ENCODE results near the gene PIP5K1C.

Gene PIP5K1C

DNA sequence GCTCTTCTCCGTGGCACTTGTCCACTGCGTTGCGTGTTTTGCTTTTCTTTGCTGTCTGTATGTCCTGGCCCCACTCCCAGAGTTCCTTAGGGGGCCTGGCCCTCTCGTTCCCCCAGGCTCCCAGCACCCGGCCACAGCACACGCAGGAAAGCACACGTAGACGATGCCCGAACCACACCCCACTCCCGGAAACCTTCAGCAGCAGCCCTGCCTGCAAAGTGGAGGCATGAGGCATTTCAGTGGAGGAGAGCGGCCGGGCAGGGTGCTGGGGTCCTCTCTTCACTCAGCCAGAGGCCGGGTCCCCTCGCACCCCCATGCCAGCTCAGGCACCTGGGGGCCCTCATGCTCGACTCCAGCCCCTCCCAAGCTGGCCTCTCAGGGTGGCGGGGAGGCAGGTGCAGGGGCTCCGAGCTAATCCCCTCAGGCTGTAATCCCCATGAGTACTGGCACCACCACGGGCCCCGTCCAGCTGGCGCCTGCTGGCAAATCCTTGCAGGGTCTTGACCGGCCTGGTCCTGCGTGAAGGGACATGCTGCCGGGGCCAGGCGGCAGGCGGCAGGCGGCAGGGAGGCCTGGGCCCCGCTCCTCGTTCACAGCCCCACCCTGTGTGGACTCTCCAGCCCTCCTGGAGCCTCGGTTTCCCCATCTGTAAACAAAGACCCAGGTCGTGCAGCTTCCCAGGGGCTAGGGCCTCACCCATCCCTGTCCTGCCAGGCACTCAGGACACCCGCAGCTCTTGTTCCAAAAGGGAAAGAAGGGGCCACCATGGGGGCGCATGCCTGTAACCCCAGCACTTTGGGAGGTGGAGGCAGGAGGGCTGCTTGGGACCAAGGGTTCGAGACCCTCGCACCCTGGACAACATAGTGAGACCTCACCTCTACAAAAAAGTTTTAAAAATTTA lies 7.0 kb downstream of the PIP5K1C start:
- DNase-seq, result no peak

- no peak for DNase-seq
Observed at GRCh38 chr19:3692141-3693024, 7.9 kb downstream of the PIP5K1C start.

DNA sequence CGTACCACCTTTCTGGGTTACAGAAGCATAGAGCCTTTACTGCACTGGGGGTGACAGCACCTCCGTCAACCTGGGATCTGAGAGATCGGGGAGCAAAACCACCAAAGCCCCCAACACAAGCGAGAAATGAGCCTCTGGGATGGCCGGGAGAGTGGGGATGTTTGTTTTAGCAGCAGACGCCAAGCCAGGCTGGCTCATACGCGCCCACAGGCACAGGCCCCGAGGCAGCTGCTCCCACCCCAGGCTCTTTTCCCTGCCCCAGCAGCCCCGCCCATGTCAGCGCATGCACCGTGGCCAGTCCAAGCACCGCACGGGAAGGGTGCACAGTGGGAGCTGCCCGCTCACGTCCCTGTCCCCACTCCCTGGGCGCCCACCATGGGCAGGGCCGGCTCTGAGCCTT lies 8.5 kb downstream of the PIP5K1C start:
- no peak for DNase-seq

DNA sequence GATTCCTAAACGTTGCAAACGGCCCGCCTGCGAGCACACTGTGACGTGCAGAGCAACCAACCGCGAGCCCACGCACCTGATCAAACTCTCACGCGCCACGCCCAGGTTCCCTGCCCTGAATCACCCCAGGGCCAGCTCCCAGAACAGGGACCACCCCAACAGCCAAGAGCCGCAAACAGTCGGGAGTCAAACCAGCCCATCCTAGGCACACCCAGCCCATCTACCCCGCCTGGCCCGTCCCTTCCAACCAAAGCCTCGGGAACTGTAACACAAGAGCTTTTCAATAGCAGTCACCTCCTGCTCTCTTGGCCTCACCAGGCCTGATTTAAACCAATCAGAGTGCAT lies 8.9 kb downstream of the PIP5K1C start:
- DNase-seq, result no peak

DNA sequence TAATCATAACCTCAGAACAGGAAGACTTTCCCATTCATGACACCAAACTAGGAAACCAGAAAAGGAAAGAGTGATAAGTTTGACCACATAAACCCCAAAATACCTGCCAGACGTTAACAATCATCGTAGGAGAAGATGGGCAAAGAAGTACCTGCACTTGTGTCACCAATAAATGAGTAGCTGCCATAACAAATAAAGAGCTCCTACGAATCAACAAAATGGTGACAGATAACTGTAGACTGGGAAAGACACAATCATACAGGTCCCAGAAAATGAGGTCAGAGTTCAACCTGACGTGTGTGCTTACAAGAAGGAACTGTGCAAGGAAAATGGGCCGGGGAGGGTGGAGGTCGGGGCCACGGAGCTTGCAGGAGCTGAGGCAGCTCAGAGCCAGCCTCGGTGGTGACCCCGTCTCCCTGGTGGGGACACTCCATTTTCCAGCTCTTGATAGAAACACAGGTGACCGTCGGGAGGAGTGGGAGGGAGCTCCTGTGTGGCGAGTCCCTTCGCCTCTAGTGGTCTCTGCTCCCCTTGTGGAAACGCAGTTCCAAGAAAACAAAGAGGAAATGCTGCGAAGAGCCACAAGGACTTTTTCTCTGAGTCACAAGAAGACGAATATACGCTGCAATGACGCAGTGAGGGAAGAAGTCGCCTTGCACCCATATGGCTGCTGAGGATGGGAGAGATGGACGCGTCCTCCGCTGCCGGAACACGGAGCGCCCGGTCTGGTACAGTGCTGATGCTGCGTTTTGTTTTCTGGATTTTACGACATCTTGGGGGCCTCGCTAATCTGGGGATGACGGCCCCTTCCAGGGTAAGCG lies 9.5 kb downstream of the PIP5K1C start:
- DNase-seq, result no peak

- DNase-seq, result no peak
Observed at GRCh38 chr19:3687774-3688706, 12.2 kb downstream of the PIP5K1C start.

DNA sequence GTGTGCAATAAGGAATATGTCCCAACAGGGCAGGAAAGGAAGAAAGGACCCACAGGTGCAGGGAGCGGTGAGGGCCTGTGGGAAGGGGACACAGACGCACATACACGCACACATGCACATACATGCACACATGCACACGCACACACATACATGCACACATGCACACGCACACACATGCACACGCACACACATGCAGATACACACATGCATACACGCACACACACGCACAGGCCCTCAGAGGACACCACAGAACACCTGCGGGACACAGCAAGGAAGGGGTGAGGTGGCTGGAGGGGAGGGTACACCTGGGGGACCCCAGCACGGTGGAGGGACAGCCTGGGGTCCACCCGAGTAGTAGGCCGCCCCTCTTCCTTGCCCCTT lies 12.9 kb downstream of the PIP5K1C start:
- DNase-seq, result no peak

GRCh38 chr19:3684817-3685410 lies 15.4 kb downstream of the PIP5K1C start:
- DNase-seq, result no peak

GRCh38 chr19:3684054-3684816 lies 16.0 kb downstream of the PIP5K1C start:
- peak; percentile 52 for DNase-seq

DNA sequence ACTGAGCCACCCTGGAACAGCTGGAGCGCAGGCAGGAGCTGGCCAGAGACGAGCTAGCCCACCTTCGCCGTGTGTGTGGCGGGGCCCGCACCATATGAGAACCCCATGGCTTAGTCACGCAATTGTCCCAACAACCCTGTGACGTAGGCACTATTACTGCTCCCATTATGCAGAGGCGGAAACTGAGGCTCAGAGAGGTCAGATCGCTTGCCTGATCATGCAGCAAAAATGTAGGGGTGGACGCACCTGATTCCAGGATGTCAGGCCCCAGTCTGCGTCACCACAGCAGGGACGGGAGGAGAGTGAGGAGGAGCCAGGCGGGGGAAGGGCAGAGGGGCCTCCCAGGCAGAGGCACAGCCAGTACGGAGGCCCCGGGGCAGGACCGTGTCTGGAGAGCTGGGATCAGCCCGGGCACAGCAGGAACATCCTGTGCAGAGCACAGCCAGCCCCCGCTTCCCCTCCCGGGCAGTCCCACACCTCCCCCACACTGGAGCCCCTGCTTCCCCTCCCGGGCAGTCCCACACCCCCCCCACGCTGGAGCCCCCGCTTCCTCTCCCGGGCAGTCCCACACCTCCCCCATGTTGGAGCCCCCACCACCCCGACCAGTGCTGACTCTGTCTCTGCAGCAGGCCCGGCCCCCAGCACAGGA lies 16.7 kb downstream of the PIP5K1C start:
- peak; percentile 57 for DNase-seq

DNA sequence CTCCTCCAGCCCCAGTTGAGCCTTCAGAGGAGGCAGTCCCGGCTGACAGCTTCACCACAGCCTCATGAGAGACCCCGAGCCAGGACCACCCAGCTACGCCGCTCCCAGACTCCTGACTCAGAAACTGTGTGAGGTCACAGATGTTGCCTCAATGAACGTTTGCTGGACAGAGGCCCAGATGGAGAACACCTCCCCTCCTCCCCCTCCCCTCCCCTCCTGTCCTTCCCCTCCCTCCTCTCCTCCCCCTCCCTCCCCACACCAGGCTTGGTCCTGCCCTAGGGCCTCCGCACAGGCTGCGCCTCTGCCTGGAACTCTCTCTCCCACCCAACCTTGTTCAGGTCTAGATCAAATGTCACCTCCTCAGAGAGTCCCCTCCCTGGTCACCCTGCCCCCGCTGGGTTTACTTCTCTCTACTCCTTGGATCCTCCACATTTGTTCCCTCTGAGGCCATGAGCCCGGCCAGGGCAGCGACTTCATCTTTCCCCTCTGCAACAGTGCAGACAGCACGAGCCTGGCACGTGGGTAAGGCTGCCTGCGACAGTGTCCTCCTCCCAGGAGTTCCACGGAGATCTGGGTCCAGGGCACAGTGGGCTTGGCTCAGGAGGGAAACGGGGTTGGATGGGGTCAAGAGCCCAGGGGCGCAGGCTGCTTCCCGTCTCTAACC lies 17.4 kb downstream of the PIP5K1C start:
- peak; percentile 56 for DNase-seq

DNA sequence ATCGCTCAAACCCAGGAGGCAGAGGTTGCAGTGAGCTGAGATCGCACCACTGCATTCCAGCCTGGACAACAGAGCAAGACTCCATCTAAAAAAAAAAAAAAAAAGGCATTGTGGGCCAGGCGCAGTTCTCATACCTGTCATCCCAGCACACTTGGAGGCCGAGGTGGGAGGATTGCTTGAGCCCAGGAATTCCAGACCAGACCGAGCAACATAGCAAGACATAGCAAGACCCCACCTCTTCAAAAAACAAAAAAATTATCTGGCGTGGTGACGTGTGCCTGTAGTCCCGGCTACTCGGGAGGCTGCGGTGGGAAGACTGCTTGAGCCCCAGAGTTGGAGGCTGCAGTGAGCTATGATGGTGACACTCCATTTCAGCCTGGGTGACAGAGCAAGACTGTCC lies 18.0 kb downstream of the PIP5K1C start:
- no peak for DNase-seq

DNA sequence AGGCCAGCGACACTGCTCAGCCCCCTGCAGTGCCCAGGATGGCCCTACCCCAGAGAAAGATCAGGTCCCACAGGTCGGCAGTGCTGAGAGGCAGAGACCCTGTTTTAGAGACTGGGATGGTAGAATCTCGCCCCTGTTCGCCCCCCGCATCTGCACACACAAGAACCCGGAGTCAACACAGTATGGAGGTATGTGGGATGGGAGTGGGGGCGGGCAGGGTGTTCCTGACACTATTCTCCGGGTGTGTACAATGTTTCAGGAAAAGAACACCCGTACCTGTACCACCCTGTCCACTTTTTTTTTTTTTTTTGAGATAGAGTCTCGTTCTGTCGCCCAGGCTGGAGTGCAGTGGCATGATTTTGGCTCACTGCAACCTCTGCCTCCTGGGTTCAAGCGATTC lies 19.3 kb downstream of the PIP5K1C start:
- no peak for DNase-seq

GRCh38 chr19:3679581-3679980 lies 20.7 kb downstream of the PIP5K1C start:
- no peak for DNase-seq

DNA sequence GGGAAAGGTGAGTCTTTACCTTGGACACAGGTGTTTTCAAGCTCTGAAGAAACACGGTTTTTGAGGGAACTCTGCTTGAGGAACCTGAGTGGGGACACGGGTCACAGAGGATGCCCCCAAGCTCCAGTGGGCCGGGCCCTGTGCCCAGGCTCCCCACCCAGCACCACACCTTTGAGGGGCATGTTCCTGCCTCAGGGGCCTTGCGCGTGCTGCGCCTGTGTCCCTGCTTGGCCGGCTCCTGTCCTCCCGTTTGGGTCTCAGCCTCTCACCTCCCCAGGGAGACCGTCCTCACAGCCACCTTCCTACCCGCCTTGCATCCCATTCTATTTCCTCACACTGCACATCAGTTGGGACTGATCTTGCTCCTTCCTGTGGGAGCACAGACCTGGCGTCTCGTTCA lies 21.1 kb downstream of the PIP5K1C start:
- DNase-seq, result no peak

- no peak for DNase-seq
Observed at GRCh38 chr19:3678188-3678587, 22.1 kb downstream of the PIP5K1C start.

DNA sequence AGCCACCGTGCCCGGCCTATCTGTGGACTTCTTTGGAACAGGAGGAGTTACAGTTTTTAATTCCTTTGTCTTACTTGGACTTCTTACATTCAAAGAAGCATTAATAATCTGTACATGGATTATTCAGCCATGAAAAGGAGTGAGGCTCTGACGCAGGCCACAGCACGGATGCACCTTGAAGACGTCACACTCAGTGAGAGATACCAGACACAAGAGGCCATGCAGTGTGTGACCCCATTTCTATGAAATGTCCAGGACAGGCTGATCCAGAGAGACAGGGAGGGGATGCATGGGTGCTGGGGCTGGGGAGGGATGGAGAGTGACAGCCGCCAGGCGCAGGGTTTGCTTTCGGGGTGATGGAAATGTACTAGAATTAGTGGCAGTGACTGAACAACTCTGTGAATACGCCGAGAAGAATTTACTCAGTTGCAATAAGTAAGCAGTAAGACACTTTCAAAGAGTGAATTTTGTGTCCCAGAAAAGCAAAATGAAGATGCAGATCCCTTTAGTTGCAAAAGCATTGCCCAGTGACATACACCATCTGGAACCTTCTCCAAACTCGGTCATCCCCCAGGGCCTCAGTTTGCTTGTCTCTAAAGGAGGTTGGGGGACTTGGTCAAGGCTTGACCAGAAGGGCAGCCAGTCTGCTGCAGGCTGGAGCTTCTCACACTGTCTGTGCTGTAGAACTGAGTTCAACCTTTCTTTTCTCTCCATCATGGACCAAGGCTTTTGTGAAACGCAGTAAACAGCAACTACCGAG lies 25.3 kb downstream of the PIP5K1C start:
- no peak for DNase-seq

All from fibroblast of skin of scalp (primary cell).